GM23248 (cell line): ENCODE results near the gene ROR1.

Experiments
- EZH2 ChIP-seq: fragments of 200-600 bp; sonication (generic); IDR thresholded peaks from 2 replicates; pipeline ENCODE4 v1.6.1; 2018; ENCODE audit warnings: antibody characterized with exemption, mild to moderate bottlenecking; ENCODE audit not compliant: insufficient read depth, poor library complexity, severe bottlenecking
- EZH2phosphoT487 ChIP-seq: fragments of 200-600 bp; sonication (generic); IDR thresholded peaks from 2 replicates; pipeline ENCODE4 v1.6.1; 2018; ENCODE audit warnings: antibody characterized with exemption, moderate library complexity, mild to moderate bottlenecking, low read depth; ENCODE audit not compliant: insufficient read depth

- TF ChIP-seq EZH2 (no peak), EZH2phosphoT487 (no peak)
These were observed 83.7 kb downstream of the ROR1 start for GRCh38 chr1:63857478-63857877.
